Endothelial cell of umbilical vein (primary cell): ENCODE measurements around the gene RELL2. TPM values are rescaled to one million over a fixed set of nuclear protein-coding genes. Genes with fewer than 3 reads are reported as not detected.

ENCODE experiments used
- BruUV-seq: library from RNA; stranded (reverse); fragments of 400-500 nt; replicated peaks from 2 replicates; lab custom pipeline; 2021; lab: Mats Ljungman, UMichigan
- CTCF ChIA-PET: fragments of 300-600, 350-600 bp; sonication (Branson Sonifier 250); formaldehyde crosslinking; loops from one replicate; lab custom pipeline; 2021; ENCODE audit warnings: antibody characterized with exemption, inconsistent platforms; lab: Charles Lee
- POLR2A ChIA-PET: fragments of 300-600, 350-600 bp; sonication (Branson Sonifier 250); formaldehyde crosslinking; loops from one replicate; lab custom pipeline; 2021; ENCODE audit warnings: antibody characterized with exemption, inconsistent platforms; lab: Charles Lee
- DNase-seq: peaks from one replicate; pipeline ENCODE4 v3.0.0-alpha.2; 2011; ENCODE audit warnings: low read depth, low spot score
- FAIRE-seq: peaks from 2 replicates; lab custom pipeline; 2011; peaks lifted over from hg19 to GRCh38; lab: Jason Lieb, UNC
- H2AFZ ChIP-seq: 2 replicates; pipeline ENCODE4 v1.6.0; 2012; ENCODE audit warnings: low read depth, low read length, control low read depth, inconsistent platforms
- H3K27ac ChIP-seq: 2 replicates; pipeline ENCODE4 v1.5.1; 2011; ENCODE audit warnings: low read depth, mild to moderate bottlenecking, control low read depth, low read length, moderate library complexity; ENCODE audit not compliant: insufficient read depth
- H3K27me3 ChIP-seq, 2 experiments: 2 replicates each; pipeline versions ENCODE4 v1.6.0 to v1.6.1; 2011; ENCODE audit warnings: low read length in 2 of 2, mixed read lengths in 1 of 2; ENCODE audit not compliant: control insufficient read depth in 2 of 2, insufficient read depth in 2 of 2
- H3K36me3 ChIP-seq, 2 experiments: 2 replicates in 1 of 2; 3 replicates in 1 of 2; pipeline ENCODE4 v1.5.1; 2011; ENCODE audit warnings: low read length in 2 of 2, mild to moderate bottlenecking in 1 of 2, moderate library complexity in 1 of 2; ENCODE audit not compliant: control insufficient read depth in 2 of 2, insufficient read depth in 2 of 2; ENCODE audit errors: extremely low read depth in 1 of 2
- H3K4me1 ChIP-seq: 3 replicates; pipeline ENCODE4 v1.5.1; 2011; ENCODE audit warnings: mild to moderate bottlenecking, low read length; ENCODE audit not compliant: control insufficient read depth, insufficient read depth; ENCODE audit errors: extremely low read depth
- H3K4me2 ChIP-seq: 2 replicates; pipeline ENCODE4 v1.6.1; 2011; ENCODE audit warnings: low read length, control low read depth, mixed read lengths; ENCODE audit not compliant: insufficient read depth
- H3K4me3 ChIP-seq, 3 experiments: fragments of 200-600 bp in 1 of 3; sonication (generic), shearing (Covaris generic) in 1 of 3; replicated peaks in 1 of 3; 2 replicates each; pipeline ENCODE4 v1.5.1; 2011 to 2016; ENCODE audit warnings: control low read depth in 3 of 3, low read length in 3 of 3, mild to moderate bottlenecking in 2 of 3, inconsistent platforms in 1 of 3, low read depth in 1 of 3, moderate library complexity in 1 of 3; ENCODE audit not compliant: insufficient read depth in 1 of 3
- H3K79me2 ChIP-seq: 2 replicates; pipeline ENCODE4 v1.6.0; 2012; ENCODE audit warnings: low read length, inconsistent platforms; ENCODE audit not compliant: control insufficient read depth, insufficient read depth
- H3K9ac ChIP-seq: replicated peaks from 2 replicates; pipeline ENCODE3; 2011; ENCODE audit warnings: low read length, control low read depth; ENCODE audit not compliant: insufficient read depth; ENCODE audit errors: extremely low read depth
- H3K9me1 ChIP-seq: replicated peaks from 3 replicates; pipeline ENCODE4 v1.6.0; 2011; ENCODE audit warnings: mild to moderate bottlenecking, low read length; ENCODE audit not compliant: control insufficient read depth, insufficient read depth; ENCODE audit errors: extremely low read depth
- H3K9me3 ChIP-seq: replicated peaks from 2 replicates; pipeline ENCODE4 v1.5.1; 2012; ENCODE audit warnings: low read length, inconsistent platforms; ENCODE audit not compliant: control insufficient read depth, insufficient read depth
- H4K20me1 ChIP-seq: replicated peaks from 2 replicates; pipeline ENCODE3; 2011; ENCODE audit warnings: mild to moderate bottlenecking, low read length; ENCODE audit not compliant: control insufficient read depth, insufficient read depth; ENCODE audit errors: extremely low read depth
- EZH2 ChIP-seq: IDR thresholded peaks from 2 replicates; pipeline ENCODE4 v1.6.1; 2012; ENCODE audit warnings: borderline replicate concordance, low read depth, mild to moderate bottlenecking, moderate library complexity, low read length, inconsistent platforms; ENCODE audit not compliant: severe bottlenecking
- FOS ChIP-seq: IDR thresholded peaks from 2 replicates; pipeline ENCODE4 v1.6.1; 2011; ENCODE audit warnings: mild to moderate bottlenecking, low read length, moderate library complexity, borderline replicate concordance; ENCODE audit not compliant: insufficient read depth
- GATA2 ChIP-seq: IDR thresholded peaks from 2 replicates; pipeline ENCODE4 v1.7.0; 2011; ENCODE audit warnings: low read depth, mild to moderate bottlenecking, moderate library complexity, mixed read lengths, low read length; ENCODE audit not compliant: insufficient read length, insufficient read depth
- JUN ChIP-seq: IDR thresholded peaks from 2 replicates; pipeline ENCODE4 v1.6.1; 2011; ENCODE audit warnings: borderline replicate concordance, low read depth; ENCODE audit not compliant: insufficient read length, insufficient read depth
- MYC ChIP-seq: IDR thresholded peaks from one replicate; pipeline ENCODE4 v1.6.1; 2011; ENCODE audit warnings: mild to moderate bottlenecking, low read depth, low read length
- POLR2A ChIP-seq: IDR thresholded peaks from 2 replicates; pipeline ENCODE4 v1.6.1; 2012; ENCODE audit warnings: low read depth, mild to moderate bottlenecking, control low read depth, low read length
- POLR2AphosphoS5 ChIP-seq: IDR thresholded peaks from 2 replicates; pipeline ENCODE4 v1.6.1; 2012; ENCODE audit warnings: low read depth, mild to moderate bottlenecking, control low read depth, low read length, moderate library complexity; ENCODE audit not compliant: insufficient read depth
- dilution Hi-C: fragments of 300-500 bp; cut with MboI; formaldehyde crosslinking; loops from one replicate; pipeline ENCODE4 v1.15.0; 2019; ENCODE audit warnings: low sequenced_read_pairs; ENCODE audit not compliant: extremely low pct_ligation_motif_present
- intact Hi-C: fragments of 100-400 bp; cut with micrococcal nuclease; formaldehyde crosslinking; loops from one replicate; pipeline ENCODE4 v1.10.0; 2022
- polyA plus RNA-seq, 4 experiments: library from polyadenylated mRNA; depleted of rRNA in 3 of 4; stranded (reverse) in 3 of 4; unstranded in 1 of 4; fragments of >200 nt; gene quantifications; 2 replicates each; pipeline versions ENCODE4 v1.2.1 to v1.2.3, GENCODE V29; 2011 to 2012; ENCODE audit warnings: missing spikeins in 1 of 4
- total RNA-seq: library from RNA; stranded (reverse); gene quantifications from 2 replicates; pipeline ENCODE4 v1.2.3, GENCODE V29; 2021
- TF ChIP-seq, protein P1 (sequence below): IDR thresholded peaks from 2 replicates; pipeline ENCODE4 v1.6.1; 2011; ENCODE audit not compliant: insufficient read depth, insufficient read length
- TF ChIP-seq, protein P2 (sequence below), 2 donors: IDR thresholded peaks; 1 replicate in 1 of 2; 2 replicates in 1 of 2; pipeline ENCODE4 v1.5.1; 2011; ENCODE audit warnings: low read length in 2 of 2, mild to moderate bottlenecking in 2 of 2, moderate library complexity in 2 of 2, control low read depth in 1 of 2, inconsistent platforms in 1 of 2, low read depth in 1 of 2; ENCODE audit not compliant: insufficient read depth in 1 of 2; ENCODE audit errors: extremely low read depth in 1 of 2

RELL2 gene
- total and polyA plus RNA-seq, 2 donors (not counting 3 experiments of a cell fraction or from before 2014, with no cell fraction given) = 3.4 to 3.6 TPM

DNA sequence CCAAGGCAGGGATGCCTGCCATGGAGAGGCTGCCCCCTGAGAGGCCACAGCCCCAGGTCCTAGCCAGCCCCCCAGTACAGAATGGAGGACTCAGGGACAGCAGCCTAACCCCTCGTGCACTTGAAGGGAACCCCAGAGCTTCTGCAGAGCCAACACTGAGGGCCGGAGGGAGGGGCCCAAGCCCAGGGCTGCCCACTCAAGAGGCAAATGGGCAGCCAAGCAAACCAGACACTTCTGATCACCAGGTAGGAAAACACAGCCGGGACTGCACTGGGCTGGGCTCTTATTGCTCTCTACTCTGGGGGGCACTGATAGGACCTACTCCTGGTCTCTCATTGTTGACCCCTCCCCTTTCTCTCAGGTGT, 3.2 kb downstream of the RELL2 start:
- Histone ChIP-seq H3K27me3 (no peaks in the 10 kb centered on the region), H4K20me1 (peaks cover 5% of the 10 kb centered on the region), H3K27ac (no peak overlapping the region), H3K9me1 (no peaks in the 10 kb centered on the region), H3K4me2 (no peak overlapping the region), H3K79me2 (peaks cover 14% of the 10 kb centered on the region), H3K36me3 (peaks cover 0 to 11% of the 10 kb centered on the region in 2 experiments), H2AFZ (no peak overlapping the region), H3K9me3 (no peaks in the 10 kb centered on the region), H3K4me3 (no peak overlapping the region), H3K4me1 (peaks cover 23% of the 10 kb centered on the region), H3K9ac (no peak overlapping the region)
- no TSS peak for BruUV-seq
- TF ChIP-seq, protein P1, sequence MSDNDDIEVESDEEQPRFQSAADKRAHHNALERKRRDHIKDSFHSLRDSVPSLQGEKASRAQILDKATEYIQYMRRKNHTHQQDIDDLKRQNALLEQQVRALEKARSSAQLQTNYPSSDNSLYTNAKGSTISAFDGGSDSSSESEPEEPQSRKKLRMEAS = no peak
- TF ChIP-seq POLR2A (no peak), FOS (no peak), POLR2AphosphoS5 (no peak), GATA2 (no peak), JUN (no peak), MYC (no peak), EZH2 (no peak)
- TF ChIP-seq, protein P2, sequence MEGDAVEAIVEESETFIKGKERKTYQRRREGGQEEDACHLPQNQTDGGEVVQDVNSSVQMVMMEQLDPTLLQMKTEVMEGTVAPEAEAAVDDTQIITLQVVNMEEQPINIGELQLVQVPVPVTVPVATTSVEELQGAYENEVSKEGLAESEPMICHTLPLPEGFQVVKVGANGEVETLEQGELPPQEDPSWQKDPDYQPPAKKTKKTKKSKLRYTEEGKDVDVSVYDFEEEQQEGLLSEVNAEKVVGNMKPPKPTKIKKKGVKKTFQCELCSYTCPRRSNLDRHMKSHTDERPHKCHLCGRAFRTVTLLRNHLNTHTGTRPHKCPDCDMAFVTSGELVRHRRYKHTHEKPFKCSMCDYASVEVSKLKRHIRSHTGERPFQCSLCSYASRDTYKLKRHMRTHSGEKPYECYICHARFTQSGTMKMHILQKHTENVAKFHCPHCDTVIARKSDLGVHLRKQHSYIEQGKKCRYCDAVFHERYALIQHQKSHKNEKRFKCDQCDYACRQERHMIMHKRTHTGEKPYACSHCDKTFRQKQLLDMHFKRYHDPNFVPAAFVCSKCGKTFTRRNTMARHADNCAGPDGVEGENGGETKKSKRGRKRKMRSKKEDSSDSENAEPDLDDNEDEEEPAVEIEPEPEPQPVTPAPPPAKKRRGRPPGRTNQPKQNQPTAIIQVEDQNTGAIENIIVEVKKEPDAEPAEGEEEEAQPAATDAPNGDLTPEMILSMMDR (IDR thresholded peaks at IDR 0.05; ENCODE audit: extremely low read depth in 1 of 2, insufficient read depth in 1 of 2, low read depth in 1 of 2, low read length in 2 of 2) = no peak
- FAIRE-seq (no peak), DNase-seq (no peak)
- intact Hi-C loops = no loop called here
- dilution Hi-C loops = no loop called here
- ChIA-PET CTCF (interaction anchor here (5.2 to 14.7 kb wide), 2 partner anchors 22 to 48 kb away, joined by 57 to 163 read pairs; partner anchors contain the start of gene DIAPH1), POLR2A (no interaction called here)
